ENCODE data around the gene MS4A6A.
"Not testable (repeated sequence)": the region's sequence is repeated elsewhere in the genome, so short reads cannot be mapped to it uniquely, and the experiment has no call there.

The MS4A6A gene

DNA sequence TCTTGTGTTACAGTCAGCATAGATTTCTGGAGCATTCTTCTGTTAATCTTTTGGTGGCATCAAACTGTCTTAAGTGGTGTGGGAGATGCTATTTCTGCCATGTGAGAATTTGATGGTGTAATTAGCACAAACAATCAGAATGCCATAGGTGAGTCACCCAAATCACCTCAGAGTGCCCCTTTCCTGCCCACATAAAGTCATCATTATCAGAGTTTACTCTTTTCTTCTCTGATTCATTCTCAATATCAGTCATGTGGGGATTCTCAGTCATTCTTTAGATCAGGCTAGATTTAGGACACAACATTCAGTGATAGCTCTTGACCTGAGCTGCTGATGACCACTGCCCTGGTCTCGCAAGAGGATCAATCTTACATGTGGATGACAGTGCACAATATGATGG is 23.7 kb upstream of the MS4A6A start:
- no peak for TF ChIP-seq Cebpa-rat (IDR thresholded peaks at IDR 0.05)
- H3K9ac ChIP-seq, result no peak overlapping the region
- H4K20me1 ChIP-seq, result no peaks in the 10 kb centered on the region
- H3K27ac ChIP-seq, result no peak overlapping the region
- peaks cover 11% of the 10 kb centered on the region for H3K9me3 ChIP-seq
- no peaks in the 10 kb centered on the region for H3K4me1 ChIP-seq
- no peak overlapping the region for H3K4me3 ChIP-seq
- no peaks in the 10 kb centered on the region for H3K36me3 ChIP-seq
- H3K4me2 ChIP-seq, result no peak overlapping the region
- no peaks in the 10 kb centered on the region for H3K27me3 ChIP-seq

- H3K4me2 ChIP-seq, result no peak overlapping the region
- H3K9ac ChIP-seq, result no peak overlapping the region
- no peak for TF ChIP-seq Cebpa-rat (IDR thresholded peaks at IDR 0.05)
- H3K4me1 ChIP-seq, result no peaks in the 10 kb centered on the region
- H4K20me1 ChIP-seq, result no peaks in the 10 kb centered on the region
- H3K27me3 ChIP-seq, result no peaks in the 10 kb centered on the region
- H3K4me3 ChIP-seq, result no peak overlapping the region
- no peaks in the 10 kb centered on the region for H3K36me3 ChIP-seq
- H3K9me3 ChIP-seq, result peaks cover 15% of the 10 kb centered on the region
- no peak overlapping the region for H3K27ac ChIP-seq
Measured at GRCh38 chr11:60204922-60205321, 22.0 kb upstream of the MS4A6A start.

GRCh38 chr11:60201334-60201733 is 18.5 kb upstream of the MS4A6A start:
- not testable (repeated sequence) for H3K4me3 ChIP-seq, H3K36me3 ChIP-seq, H3K9ac ChIP-seq, H3K27ac ChIP-seq, H3K4me1 ChIP-seq, H4K20me1 ChIP-seq, H3K27me3 ChIP-seq, H3K4me2 ChIP-seq
- H3K9me3 ChIP-seq, result peaks cover 15% of the 10 kb centered on the region

DNA sequence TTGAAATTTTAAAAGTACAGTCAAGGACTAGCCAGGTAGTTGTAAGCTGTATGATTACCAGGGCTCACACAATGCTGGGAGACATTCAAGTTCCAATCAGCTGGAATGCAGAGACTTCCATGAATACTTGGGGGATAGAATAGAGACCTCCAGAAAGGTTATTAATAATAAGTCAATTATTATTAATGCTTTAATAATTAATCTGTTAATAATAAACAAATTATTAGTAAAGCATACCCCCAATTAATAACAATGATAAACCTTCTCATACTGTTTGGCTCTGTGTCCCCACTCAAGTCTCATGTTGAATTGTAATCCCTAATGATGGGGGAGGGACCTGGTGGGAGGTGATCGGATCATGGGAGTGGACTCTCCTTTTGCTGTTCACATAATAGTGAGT is 14.6 kb upstream of the MS4A6A start:
- no peaks in the 10 kb centered on the region for H3K36me3 ChIP-seq
- H3K4me1 ChIP-seq, result peaks cover 20% of the 10 kb centered on the region; the same call in 1 of the 2 replicates
- H3K27ac ChIP-seq, result no peak overlapping the region
- H4K20me1 ChIP-seq, result no peaks in the 10 kb centered on the region
- no peak overlapping the region for H3K4me3 ChIP-seq
- H3K9ac ChIP-seq, result no peak overlapping the region
- TF ChIP-seq Cebpa-rat (IDR thresholded peaks at IDR 0.05), result no peak
- H3K9me3 ChIP-seq, result peaks cover 27% of the 10 kb centered on the region
- H3K4me2 ChIP-seq, result no peak overlapping the region
- no peaks in the 10 kb centered on the region for H3K27me3 ChIP-seq

DNA sequence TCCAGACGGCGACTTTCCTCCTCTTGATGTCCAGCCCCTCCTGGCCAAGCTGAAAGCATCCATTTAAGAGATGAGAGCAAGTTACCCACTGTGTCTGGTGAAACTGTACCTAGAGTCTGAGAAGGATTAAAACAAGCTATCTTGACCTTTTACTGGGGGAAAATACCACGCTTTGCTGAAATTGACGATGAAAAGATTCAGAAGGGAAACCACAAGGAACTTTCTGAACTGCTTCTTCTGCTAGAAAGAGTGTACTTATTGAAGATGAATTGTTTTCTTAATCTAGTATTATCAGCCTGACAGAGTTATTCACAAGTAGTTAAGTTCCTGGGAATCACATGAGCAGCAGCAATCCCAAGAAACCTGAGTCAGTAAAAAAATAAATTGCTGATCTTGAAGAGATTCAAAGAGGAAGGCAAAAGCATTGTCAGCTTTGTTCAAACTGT is 13.1 kb upstream of the MS4A6A start:
- no peaks in the 10 kb centered on the region for H3K27me3 ChIP-seq
- H3K9ac ChIP-seq, result no peak overlapping the region
- no peaks in the 10 kb centered on the region for H3K36me3 ChIP-seq
- H3K9me3 ChIP-seq, result peaks cover 20% of the 10 kb centered on the region
- peaks cover 20% of the 10 kb centered on the region; the same call in 1 of the 2 replicates for H3K4me1 ChIP-seq
- H4K20me1 ChIP-seq, result no peaks in the 10 kb centered on the region
- no peak overlapping the region; the same call in 1 of the 2 replicates for H3K4me2 ChIP-seq
- no peak overlapping the region for H3K4me3 ChIP-seq
- TF ChIP-seq Cebpa-rat (IDR thresholded peaks at IDR 0.05), result no peak
- no peak overlapping the region for H3K27ac ChIP-seq

GRCh38 chr11:60194511-60194910 is 11.6 kb upstream of the MS4A6A start:
- no peak for TF ChIP-seq Cebpa-rat (IDR thresholded peaks at IDR 0.05)
- no peaks in the 10 kb centered on the region for H4K20me1 ChIP-seq
- peak overlapping the region; percentile 34; the same call in 1 of the 2 replicates for H3K27ac ChIP-seq
- peaks cover 24% of the 10 kb centered on the region for H3K9me3 ChIP-seq
- no peak overlapping the region for H3K9ac ChIP-seq
- H3K27me3 ChIP-seq, result no peaks in the 10 kb centered on the region
- H3K4me1 ChIP-seq, result peaks cover 20% of the 10 kb centered on the region; the same call in 1 of the 2 replicates
- H3K4me2 ChIP-seq, result peak overlapping the region; percentile 14; the same call in 1 of the 2 replicates
- no peaks in the 10 kb centered on the region for H3K36me3 ChIP-seq
- H3K4me3 ChIP-seq, result no peak overlapping the region

- H3K9me3 ChIP-seq, result peaks cover 24% of the 10 kb centered on the region
- peaks cover 23% of the 10 kb centered on the region; the same call in 1 of the 2 replicates for H3K4me1 ChIP-seq
- no peak overlapping the region for H3K9ac ChIP-seq
- no peaks in the 10 kb centered on the region for H3K27me3 ChIP-seq
- no peaks in the 10 kb centered on the region for H3K36me3 ChIP-seq
- H4K20me1 ChIP-seq, result no peaks in the 10 kb centered on the region
- H3K4me3 ChIP-seq, result no peak overlapping the region
- peak overlapping the region; percentile 14; the same call in 1 of the 2 replicates for H3K4me2 ChIP-seq
- TF ChIP-seq Cebpa-rat (IDR thresholded peaks at IDR 0.05), result no peak
- peak overlapping the region; percentile 34; the same call in 1 of the 2 replicates for H3K27ac ChIP-seq
Measured at GRCh38 chr11:60193687-60194433, 11.0 kb upstream of the MS4A6A start.

GRCh38 chr11:60192564-60192963 is 9.7 kb upstream of the MS4A6A start:
- H4K20me1 ChIP-seq, H3K4me3 ChIP-seq, H3K27ac ChIP-seq, H3K27me3 ChIP-seq, H3K36me3 ChIP-seq, H3K9ac ChIP-seq, H3K4me2 ChIP-seq: not testable (repeated sequence)
- Histone ChIP-seq H3K9me3 (peaks cover 24% of the 10 kb centered on the region), H3K4me1 (peaks cover 32% of the 10 kb centered on the region)

DNA sequence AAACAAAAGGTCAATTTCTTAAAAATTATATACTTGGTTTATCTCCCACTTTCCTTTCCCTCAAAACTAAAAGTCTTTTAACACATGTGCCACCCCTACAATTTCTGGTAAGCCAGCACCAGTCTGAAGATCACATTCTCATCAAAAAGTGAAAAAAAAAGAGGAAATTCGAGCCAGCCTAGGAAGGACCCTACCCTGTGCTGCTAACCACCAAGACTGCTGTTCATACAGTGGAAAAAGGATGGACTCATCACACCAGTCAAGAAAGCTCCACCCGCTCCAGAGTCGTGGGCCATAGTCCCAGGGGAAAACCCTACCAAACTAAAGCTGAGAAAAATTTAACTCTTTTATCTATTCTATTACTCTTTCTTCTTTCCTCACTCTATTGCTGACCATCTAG is 5.6 kb upstream of the MS4A6A start:
- not testable (repeated sequence) for H3K9ac ChIP-seq, H3K36me3 ChIP-seq, H3K27ac ChIP-seq, H3K27me3 ChIP-seq, H4K20me1 ChIP-seq, H3K4me3 ChIP-seq
- H3K4me2 ChIP-seq, result peak overlapping the region; percentile 34; the same call in 1 of the 2 replicates
- peaks cover 35% of the 10 kb centered on the region for H3K4me1 ChIP-seq
- H3K9me3 ChIP-seq, result peaks cover 35% of the 10 kb centered on the region

DNA sequence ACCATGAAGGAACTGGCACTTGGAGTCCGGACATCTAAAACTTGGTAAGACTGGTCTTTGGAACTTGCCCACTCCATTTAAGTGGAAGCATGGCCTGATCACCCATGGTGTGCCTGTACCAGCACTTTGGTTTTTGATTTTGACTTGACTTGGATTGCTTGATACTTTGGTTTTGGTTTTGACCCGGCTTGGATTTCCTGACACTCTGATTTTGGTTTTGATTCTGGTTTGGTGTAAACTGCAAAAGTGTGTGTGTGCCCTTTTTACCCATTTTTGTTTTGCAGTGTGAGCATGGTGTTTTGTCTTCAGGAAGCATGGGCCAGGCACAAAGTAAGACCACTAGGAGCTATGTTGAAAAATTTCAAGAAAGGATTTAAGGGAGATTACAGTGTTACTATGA is 3.2 kb upstream of the MS4A6A start:
- H3K36me3 ChIP-seq, H4K20me1 ChIP-seq, H3K27ac ChIP-seq, H3K4me3 ChIP-seq, H3K27me3 ChIP-seq, H3K9ac ChIP-seq: not testable (repeated sequence)
- Histone ChIP-seq H3K9me3 (peaks cover 19% of the 10 kb centered on the region), H3K4me2 (peak overlapping the region; percentile 13; the same call in 1 of the 2 replicates), H3K4me1 (peaks cover 40% of the 10 kb centered on the region)

DNA sequence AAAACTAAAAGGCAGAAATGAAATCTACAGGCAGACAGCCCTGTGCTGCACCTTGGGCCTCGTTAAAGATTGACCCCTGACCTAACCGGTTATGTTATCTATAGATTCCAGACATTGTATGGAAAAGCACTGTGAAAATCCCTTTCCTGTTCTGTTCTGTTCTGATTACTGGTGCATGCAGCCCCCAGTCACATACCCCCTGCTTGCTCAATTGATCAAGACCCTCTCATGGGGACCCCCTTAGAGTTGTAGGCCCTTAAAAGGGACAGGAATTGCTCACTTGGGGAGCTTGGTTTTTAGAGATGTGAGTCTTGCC is 2.6 kb upstream of the MS4A6A start:
- peaks cover 40% of the 10 kb centered on the region for H3K4me1 ChIP-seq
- not testable (repeated sequence) for H3K4me3 ChIP-seq, H3K27ac ChIP-seq, H3K9ac ChIP-seq, H3K36me3 ChIP-seq, H4K20me1 ChIP-seq, H3K27me3 ChIP-seq
- peaks cover 19% of the 10 kb centered on the region for H3K9me3 ChIP-seq
- peak overlapping the region; percentile 13; the same call in 1 of the 2 replicates for H3K4me2 ChIP-seq

All from BLaER1 (cell line).